Left lobe of liver (tissue), 2 donors: ENCODE measurements around the gene MTMR8. TPM values are rescaled to one million over a fixed set of nuclear protein-coding genes. Genes with fewer than 3 reads are reported as not detected.

Source experiments
- ATAC-seq: fragments of 200-7000 bp; cut with Tn5 transposase; one replicate; pipeline ENCODE4 v1.9.1; 2020; ENCODE audit warnings: mild to moderate bottlenecking, moderate library complexity
- DNase-seq: peaks from one replicate; pipeline ENCODE4 v3.0.0-alpha.2; 2020; ENCODE audit warnings: low spot score
- total RNA-seq: library from RNA; stranded (reverse); gene quantifications from one replicate; pipeline ENCODE4 v1.2.1, GENCODE V29; 2021
- donor health status: DM: no; HTN: no; CAD: no; lungs with moderate emphysema.
- donor health status: DM: no; HTN: yes; CAD: no.

MTMR8 gene
- total RNA-seq, 1 donor from 2014 or later, result 0.25 TPM

DNA sequence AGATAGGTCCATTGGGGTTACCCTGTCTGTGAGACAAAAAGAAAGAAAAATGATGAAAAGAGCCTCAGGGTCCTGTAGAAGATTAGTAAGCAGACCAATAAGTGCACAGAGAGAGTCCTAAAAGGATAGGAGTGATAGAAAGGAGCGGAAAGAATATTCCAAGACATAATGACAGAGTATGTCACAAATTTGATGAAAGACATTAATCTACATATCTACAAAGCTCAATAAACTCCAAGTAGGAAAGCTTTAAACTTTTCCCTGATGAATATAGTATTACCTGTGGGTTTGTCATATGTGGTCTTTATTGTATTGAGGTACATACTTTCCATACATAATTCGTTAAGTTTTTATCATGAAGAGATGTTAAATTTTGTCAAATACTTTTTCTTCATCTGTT is 73.7 kb downstream of the MTMR8 start:
- no peak for ATAC-seq
- DNase-seq, result no peak

DNA sequence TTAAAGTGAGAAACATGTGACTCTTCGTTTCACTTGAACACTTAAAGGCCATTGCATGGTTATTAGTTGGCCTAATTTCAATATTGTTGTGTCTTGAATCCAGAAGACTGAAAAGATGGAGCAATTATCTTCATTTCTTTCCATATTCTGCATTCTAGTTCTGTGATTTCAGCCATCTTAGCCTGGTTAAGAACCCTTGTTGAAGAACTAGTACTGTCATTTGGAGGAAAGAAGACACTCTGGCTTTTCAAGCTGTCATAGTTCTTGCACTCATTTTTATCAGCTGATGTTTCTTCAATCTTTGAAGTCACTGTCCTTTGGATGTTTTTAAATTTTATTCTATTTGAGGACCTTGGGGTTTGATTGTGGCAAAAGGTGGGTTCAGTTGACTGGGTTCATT is 81.6 kb downstream of the MTMR8 start:
- DNase-seq (no peak), ATAC-seq (no peak)

DNA sequence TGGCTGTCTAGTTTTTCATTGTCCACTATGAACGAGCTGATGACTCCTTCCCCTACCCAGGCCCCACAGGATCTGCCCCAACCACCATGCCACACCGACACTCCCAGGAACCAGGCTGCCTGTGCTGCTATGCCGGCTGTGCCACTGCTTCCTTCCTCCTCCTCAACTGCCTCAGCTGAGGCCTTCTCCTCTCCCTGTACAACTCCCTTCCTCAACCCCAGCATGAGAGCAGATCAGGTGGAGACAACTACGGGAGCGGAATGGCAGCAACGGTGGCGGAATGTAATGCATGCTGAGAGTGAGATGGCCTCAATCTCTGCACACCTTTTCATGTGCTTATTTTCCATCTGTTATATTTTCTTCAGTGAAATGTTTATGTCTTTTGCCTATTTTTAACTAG is 88.5 kb downstream of the MTMR8 start:
- ATAC-seq, result no peak

DNA sequence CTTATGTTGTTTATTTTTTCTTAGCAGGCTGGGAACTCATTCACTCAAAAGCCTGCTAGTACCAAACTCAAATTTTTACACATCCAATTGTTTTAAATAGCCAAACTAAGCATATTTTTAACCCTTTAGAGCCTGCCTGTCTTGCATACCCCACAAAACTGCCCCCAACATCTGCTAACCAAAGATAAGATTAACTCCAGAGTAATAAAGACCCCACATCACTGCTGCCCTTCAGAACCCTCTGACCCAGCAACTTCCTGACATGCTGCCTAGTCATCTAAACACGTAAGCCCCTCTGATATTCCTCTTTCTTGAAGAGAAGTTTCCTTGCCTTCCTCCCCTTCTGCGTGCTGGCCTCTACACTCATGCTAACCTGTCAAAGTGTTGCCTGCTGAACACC is 104.1 kb downstream of the MTMR8 start:
- ATAC-seq, result no peak
- no peak for DNase-seq

More for the DNA sequence above, 88.5 kb downstream of the MTMR8 start:
- no peak for DNase-seq

DNA sequence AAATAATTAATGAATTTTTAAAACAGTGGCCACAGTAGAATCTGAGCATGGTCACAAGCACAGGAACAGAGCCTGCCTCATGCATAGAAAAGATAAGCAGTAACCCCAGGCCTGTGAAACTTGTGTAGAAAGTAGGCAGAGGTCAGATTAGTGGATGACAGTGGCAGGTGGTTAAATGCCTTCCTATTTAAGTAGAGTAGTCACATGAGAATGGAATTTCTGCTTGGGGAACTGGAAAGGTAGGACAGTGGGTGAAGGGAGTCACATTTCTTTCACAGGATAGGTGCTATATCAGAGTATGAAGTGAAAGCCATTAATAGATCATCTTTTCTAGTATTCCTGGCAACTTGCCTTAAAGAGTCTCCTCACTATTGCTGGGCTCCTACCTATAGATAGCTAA is 130.0 kb downstream of the MTMR8 start:
- no peak for ATAC-seq
- no peak for DNase-seq

DNA sequence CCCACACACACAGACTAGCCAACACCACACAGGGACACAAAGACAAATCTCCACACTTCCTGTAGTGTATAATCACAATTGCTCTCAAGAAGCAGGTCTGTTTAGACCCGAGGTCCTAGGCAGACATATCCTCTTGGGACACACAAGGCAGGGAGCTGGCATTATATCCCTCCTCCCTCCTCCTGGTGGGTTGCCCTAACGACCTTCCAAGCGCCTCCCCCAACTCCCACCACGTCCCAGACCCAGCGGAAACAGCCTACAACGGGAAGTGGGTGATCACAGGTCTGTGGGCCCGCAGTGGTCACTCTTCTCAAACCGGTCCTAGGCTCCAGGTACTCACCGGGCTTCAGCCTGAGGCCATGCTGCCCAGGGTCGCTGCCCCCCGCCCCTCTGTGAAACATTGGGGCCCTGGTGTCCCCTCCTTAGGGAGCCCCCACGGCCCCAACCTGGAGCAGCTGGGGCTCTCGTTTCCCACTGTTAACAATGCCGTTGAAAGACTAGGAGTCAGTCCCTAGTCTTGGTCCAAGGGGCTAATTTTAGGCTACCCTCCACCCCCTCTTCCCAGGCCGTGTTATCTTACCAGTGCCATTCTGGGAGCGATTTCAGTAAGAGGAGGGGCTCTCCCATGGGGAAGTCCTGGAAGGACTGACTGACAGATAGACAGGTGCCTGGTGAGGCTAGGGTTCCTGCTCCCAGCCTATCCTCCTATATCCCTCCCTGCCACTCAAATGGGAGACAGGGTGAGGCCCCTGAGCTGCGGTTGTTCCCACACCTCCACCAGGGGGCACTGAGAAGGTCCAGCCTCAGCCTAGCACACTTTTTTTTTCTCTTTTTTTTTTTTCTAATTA is 164.9 kb downstream of the MTMR8 start, which contains the start of gene ASB12:
ASB12 (minus strand) TSS at position 485 of the 848 bp plus-strand sequence. CDS start 4,957 bp downstream, outside the sequence.
- DNase-seq (no peak), ATAC-seq (no peak)

DNA sequence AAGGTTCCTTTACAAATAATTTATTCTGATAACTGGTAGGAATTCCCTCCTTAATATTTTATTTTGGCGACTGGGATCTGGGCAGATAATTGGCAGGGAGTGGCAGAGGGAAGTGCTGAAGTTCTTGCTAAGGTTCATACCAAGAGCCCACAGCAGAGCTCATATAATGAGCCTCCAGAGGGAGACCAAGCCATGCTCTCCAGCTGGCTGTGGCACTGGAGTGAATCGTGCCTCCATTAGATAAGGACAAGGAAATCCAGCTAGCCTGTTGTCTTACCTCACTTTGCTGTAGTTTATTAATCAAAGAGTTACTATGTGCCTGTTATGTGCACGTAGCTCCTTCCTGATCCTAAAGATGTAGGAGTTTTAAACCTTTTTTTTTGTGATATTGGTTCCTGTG is 166.1 kb downstream of the MTMR8 start:
- DNase-seq (no peak), ATAC-seq (no peak)

Other genes with a start within 250 kb of the MTMR8 start
- gene AMER1, start 189.7 kb downstream of the MTMR8 start, total RNA-seq, result 5.0 TPM
- not detected for gene ASB12, start 164.8 kb downstream of the MTMR8 start, total RNA-seq